GM18526 (cell line): ENCODE results near the gene ZNF792.

Source experiments
- POLR2A ChIP-seq: IDR thresholded peaks from 3 replicates; pipeline ENCODE4 v1.6.1; 2011; ENCODE audit not compliant: insufficient read length; ENCODE audit errors: extremely low read depth

ZNF792 gene

DNA sequence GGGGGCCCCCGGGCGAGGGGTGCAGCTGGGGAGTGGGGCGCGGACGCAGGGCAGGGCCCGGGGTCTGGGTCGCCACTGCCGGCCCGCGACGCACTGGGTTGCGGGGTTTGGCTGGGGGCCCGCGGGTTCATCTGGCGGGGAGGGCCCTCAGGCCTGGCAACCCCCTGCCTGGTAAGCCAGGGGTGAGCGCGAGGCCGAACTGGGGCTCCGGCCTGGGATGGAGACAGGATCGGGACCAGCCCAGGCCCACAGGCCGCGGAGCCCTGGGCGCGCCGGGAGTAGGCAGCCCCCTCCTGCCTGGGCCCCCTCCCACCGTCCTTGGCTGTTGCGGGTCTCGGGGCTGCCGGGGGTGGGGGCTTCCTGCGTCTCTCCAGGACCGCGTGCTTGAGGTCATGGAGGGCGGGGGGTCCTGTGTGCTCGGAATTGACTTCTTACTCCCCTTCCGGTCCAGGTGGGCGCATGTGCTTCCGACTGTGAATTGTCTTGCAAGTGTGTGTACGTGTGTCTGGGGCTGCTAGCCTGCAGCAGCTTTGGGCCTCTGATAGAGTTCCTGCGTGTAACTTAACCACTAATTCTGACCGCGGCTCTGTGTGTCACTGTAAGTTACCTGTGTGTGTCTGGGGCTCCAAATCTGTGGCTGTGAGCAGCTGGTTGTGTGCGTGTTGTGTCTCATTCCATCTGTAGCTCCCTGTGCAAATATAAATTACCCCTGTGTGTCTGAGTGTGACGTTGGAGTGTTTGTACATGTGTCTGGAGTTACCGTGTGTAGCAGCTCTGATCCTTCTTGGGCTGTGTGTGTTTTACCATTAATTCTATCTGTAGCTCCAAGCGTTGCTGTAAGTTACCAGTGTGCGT lies 36.8 kb upstream of the ZNF792 start:
- TF ChIP-seq POLR2A = no peak

DNA sequence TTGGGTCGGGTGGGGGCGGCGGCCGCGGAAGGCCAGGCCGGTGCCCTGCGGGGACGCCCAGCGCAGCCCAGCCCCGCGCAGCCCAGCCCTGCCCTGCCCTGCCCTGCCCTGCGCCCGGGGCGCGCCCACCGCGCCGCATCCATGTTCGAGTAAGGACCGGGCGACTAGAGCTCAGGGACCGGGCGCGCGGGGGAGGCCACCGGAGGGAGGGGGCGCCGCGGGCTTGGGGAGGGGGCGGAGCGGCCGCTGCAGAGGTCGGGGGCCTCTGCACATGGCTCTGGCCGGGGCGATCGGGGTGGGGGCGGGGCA lies 36.3 kb upstream of the ZNF792 start:
- TF ChIP-seq POLR2A = no peak

DNA sequence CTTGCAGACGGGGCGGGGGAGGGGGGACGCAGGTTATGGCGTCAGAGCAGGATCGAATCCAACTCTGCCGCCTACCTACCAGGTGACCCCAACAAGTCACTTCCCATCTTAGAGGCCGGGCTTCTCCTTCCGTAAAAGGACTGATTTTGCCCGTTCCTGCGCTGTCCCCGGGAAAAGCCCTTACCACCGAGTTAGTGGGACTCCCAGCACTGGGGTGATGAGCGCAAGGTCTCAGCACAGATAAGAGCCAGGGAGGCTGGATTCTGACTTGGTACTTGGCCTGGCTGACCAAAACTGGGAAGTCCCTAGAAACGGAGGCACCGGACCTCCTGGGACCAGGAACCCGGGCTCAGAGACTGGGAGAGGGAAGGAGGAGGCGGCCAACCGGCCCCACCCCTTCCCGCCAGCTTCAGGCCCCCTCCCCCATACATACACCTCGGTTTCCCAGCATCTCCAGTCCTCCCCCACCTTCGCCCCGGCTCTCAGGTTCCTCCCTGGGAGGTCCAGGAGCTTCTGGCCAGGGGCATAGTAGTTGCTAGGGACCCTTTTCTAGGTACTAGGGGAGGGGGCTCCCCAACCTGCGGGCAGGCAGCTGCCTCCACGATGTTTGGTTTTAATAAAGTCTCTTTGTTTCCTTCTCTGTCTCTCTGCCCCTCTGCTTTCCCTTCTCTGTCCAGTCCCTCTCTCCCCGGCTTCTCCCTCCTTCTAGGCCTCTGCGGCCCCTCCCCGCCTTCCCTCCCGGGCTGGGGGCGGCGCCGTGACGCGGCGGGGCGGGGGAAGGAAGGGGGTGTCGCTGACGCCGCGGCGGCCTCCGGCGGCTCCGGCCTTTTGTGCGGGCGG lies 35.7 kb upstream of the ZNF792 start, which contains the start of gene GRAMD1A:
Gene GRAMD1A, plus strand, starts transcription at position 826 of the 840 bp plus-strand sequence. CDS start 156 bp downstream, outside the sequence.
- peak; percentile 55 for TF ChIP-seq POLR2A

DNA sequence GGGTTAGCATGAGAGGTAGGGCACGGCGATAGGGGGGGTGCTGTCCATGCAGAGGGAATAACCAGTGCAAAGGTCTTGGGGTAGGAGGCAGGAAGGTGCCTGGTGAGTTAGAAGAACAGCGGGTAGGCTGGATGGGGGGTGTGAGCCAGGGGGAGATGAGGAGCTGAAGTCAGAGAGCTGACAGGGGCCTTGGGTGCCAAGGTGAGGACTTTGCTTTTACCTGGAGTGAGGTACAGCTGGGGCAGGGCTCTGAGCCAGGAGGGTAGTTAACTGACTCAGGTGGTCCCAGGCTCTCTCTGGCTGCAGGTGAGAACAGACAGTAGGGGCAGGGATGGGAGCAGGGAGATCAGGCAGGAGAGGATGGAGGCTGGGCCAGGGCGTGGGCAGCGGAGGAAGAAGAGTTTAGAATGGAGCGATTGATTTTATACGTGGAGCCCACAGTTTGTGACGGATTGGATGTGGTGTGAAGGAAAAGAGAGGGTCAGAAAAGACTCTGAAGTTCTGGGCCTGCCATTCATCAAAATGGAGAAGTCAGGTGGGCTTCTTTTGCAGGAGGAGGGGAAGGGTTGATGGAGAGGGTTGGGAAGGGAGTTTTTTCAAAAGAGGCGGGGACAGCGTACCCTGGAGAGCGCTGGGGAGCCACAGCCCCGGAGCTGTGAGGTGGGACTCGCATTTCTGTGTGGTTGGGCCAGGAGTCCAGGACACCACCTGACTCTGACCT lies 34.9 kb upstream of the ZNF792 start:
- TF ChIP-seq POLR2A = no peak

DNA sequence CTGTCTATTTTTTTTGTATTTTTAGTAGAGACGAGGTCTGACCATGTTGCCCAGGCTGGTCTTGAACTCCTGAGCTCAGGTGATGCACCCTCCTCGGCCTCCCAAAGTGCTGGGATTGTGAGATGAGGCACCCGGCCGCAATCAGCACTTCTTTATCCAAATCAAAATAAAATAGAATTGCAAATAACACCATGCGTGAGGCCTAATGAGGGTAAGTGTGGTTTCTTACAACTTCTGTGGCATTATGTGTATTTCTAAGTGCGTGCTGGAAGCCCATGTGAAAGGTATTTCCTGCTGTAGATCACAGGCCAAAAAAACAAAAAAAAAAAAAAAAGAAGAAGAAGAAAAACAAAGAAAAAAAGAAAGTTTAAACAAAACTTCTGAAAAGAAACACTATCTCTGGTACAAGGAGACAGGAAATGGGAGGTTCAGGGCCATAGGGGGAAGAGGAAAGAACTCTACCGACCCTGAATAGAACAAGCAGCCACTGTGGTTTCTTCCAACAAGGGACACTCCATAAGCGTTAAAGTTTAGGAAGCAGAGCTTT lies 33.1 kb upstream of the ZNF792 start:
- TF ChIP-seq POLR2A = no peak

DNA sequence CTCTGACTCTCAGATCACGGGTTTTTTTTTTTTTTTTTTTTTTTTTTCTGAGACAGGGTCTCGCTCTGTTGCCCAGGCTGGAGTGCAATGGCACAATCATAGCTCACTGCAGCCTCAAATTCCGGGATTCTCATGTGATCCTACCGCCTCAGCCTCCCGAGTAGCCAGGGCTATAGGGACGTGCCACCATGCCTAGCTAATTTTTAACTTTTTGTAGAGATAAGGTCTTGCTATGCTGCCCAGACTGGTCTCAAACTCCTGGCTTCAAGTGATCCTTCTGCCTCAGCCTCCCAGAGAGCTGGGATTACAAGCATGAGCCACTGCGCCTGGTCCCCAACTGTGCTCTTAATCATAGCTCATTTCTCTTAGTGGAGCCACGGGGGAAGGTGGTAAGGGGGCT lies 31.5 kb upstream of the ZNF792 start:
- no peak for TF ChIP-seq POLR2A

DNA sequence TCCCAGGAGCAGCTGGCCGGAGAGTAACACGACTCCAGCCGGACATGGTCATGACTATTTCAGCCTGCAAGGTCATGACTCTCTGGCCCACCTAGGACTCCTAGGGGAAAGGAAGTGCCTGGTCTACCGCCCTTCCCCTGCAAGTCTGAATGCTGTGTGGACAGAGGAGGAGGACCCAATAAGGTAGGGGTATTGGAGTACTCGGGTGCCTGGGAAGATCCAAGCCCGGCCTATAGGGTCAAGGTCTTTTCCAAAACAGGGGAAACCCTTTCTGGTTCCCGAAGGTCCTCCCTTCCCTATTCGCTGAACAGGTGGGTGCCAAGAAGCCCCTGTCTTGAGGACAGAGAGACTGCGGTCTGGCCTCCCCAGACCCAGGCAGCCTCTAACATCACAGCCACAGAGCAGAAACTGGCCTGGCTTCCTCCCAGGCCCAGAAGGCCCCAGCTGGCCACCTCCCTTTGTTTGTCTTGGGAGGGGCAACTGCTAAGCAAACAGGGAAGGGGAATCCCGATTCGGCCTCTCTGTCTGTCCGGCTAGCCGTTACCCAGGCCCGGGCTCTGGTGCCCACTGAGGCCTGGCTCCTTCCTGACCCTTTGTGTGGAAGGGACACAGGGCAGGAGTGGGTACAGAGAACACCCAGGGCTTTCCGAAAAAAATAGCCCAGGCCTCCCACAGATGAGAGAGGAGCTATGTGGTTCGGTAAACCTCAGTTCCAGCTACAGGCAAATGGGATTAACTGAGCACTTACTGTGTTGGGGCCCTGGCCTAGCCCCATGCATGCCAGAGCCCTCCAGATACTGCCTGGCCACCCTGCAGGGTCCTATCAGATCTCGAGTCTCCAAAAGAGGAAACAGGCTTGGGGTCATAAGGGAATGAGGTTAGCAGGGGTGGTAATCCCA lies 30.9 kb upstream of the ZNF792 start:
- no peak for TF ChIP-seq POLR2A

DNA sequence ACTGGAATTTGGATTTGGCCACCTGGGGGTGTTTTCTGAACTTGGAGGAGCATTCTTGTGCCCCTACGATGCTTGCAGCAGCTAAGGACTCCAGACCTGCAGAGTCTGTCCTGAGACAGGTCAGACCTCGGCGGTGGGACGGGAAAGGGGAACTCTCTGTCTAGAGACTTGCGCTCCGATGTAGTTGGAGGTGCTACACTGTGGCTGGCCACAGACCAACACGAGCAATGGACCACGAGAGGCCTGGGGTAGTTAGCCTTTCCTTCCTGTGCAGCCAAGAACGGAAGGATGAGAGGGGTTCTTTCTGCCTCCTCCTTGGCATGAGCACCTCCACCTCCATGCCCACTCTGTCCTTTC lies 30.2 kb upstream of the ZNF792 start:
- no peak for TF ChIP-seq POLR2A

DNA sequence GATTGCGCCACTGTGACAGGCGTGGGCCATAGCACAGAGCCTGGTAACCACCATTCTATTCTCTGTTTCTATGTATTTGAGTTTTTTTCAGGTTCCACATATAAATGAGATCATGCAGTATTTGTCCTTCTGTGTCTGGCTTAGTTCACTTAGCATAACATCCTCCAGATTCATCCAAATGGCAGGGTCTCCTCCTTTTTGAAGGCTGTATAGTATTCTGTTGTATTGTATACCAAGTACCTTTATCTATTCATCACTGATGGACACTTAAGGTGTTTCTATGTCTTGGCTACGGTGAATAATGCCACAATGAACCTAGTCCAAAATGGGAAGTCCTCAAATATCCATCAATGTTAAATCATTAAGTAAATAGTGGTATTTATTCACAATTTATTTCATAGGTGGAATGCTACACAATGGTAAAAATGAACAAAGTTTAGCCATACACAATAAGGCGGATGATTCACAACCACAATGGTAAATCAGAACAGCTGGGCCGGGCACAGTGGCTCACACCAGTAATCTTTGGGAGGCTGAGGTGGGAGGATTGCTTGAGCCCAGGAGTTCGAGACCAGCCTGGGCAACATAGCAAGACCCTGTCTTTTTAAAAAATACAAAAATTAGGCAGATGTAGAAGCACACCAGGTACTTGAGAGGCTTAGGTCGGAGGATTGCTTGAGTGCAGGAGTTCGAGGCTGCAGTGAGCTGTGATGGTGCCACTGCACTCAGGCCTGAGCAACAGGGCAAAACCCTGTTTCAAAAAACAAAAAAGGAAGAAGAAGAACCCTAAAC lies 27.7 kb upstream of the ZNF792 start:
- no peak for TF ChIP-seq POLR2A

DNA sequence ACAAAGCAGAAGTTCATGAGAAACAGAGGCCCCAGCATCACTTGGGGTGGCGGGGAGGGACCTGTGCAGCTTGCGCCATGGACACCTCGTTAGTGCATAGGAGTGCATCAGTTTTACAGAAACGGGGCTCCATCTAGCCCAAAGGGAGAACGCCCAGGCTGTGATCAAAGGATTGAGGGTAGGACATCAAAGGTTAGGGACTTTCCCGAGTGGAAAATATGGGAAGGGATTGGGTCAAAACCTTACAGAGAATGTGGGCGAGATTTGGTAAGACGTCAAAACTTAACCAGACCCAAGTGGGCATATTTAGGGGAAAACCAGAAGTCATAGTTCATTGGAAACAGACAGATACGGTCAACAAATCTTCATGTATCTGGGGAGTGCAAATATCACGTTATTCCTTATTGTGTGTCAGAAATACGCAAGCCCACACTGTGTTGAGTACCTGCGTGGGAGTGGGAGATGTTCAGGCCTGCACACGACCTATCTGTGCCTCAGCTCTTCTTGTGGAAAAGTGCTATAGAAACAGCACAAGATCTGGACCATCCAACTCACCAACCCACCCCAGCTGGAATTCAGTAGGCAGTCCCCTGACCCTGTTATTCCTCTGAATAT lies 26.7 kb upstream of the ZNF792 start:
- no peak for TF ChIP-seq POLR2A

DNA sequence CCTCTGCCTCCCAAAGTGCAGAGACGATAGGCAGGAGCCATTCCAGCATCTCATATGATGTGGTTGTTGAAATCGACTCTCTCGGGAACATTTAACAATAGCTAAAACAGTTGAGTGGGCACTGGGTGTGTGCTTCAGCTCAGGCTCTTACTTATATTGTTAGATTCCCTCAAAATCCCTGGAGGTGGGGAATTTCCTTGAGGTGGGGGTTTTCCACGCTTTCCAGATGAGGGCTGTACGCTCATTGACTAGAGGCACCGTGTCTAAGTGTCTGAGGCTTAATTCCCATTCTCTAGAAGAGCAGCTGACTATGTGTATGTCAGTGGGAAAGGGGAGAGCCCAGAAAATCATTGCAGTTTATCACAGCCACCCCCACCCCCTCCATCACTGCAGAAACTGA lies 25.3 kb upstream of the ZNF792 start:
- no peak for TF ChIP-seq POLR2A

DNA sequence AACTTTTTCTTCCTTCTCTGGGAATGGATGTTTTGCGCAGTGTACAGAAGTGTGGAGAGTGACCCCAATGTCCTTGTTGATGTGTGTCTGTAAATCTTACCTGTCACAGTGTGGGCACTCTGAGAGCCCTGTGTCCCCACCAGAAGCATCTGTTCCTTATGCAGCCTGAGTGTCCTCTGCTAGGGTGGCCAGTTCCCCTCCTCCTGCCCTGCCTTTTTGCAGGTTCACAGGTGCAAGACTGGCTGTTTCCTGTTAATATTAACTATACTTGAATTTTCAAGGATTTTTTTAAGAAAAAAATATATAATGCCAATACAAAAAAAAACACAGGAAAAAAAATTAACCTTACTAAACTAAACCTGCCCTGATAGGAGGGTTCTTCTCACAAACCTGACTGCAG lies 24.1 kb upstream of the ZNF792 start:
- no peak for TF ChIP-seq POLR2A
